ENCODE results near the gene ADAMTS2. TPM values are rescaled to one million over a fixed set of nuclear protein-coding genes. Genes with fewer than 3 reads are reported as not detected.

Gene ADAMTS2
- total and polyA plus RNA-seq, 2 experiments from 2014 or later: 1.6 to 8.1 TPM

DNA sequence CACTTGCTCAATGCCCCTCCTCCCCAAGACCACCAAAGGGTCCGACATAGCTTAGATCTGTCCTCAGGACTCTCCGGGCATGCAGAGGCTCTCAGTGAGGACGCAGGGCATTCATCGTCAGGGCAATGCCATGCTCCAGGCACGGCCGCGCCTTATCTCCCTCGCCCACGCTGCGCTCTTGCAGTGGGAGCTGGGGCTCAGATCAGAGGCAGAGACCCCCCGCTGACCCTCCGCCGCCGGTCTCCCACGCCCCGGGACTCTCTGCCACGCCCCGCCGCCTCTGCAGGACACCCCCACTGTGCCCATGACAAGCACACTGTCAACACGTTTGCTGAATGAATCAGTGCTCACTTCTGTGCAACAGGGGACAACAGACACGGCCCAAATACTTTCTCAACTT is 140.7 kb downstream of the ADAMTS2 start:
- no peak overlapping the region for H3K27ac ChIP-seq (ENCODE audit: low read depth)
- ATAC-seq: no peak
- 0 out of 2 replicates have a peak, but pooled peaks cover 4% of the 10 kb centered on the region for H3K4me1 ChIP-seq (ENCODE audit: insufficient read depth)
- H3K4me1 Mint-ChIP-seq: peaks cover 6% of the 10 kb centered on the region; the same call in 2 of the 3 replicates
- H3K4me3 ChIP-seq: no peak overlapping the region
- no peaks in the 10 kb centered on the region for H3K36me3 Mint-ChIP-seq (ENCODE audit: low read depth)
- no peaks in the 10 kb centered on the region for H3K79me2 ChIP-seq (replicated peaks; ENCODE audit: insufficient read depth)
- no peaks in the 10 kb centered on the region for H3F3A ChIP-seq (replicated peaks; ENCODE audit: low read depth)
- no peaks in the 10 kb centered on the region for H3K27me3 ChIP-seq (ENCODE audit: insufficient read depth)
- no peaks in the 10 kb centered on the region for H4K20me1 ChIP-seq (replicated peaks; ENCODE audit: insufficient read depth)
- H3K27ac Mint-ChIP-seq: no peak overlapping the region
- no peaks in the 10 kb centered on the region for H3K36me3 ChIP-seq (ENCODE audit: insufficient read depth)
- H3K9me2 ChIP-seq (ENCODE audit: insufficient read depth): no peaks in the 10 kb centered on the region
- no peak overlapping the region for H3K4me2 ChIP-seq
- peaks cover 4% of the 10 kb centered on the region for H3K27me3 Mint-ChIP-seq (ENCODE audit: insufficient read depth, low read depth, poor library complexity)
- no peak overlapping the region for H3K4me3 Mint-ChIP-seq
- no peak overlapping the region for H2AFZ ChIP-seq
- TF ChIP-seq NANOG (IDR thresholded peaks at IDR 0.05; ENCODE audit: borderline replicate concordance): no peak
- DNase-seq (ENCODE audit: low spot score): no peak
- no peaks in the 10 kb centered on the region for H3K9me3 Mint-ChIP-seq

DNA sequence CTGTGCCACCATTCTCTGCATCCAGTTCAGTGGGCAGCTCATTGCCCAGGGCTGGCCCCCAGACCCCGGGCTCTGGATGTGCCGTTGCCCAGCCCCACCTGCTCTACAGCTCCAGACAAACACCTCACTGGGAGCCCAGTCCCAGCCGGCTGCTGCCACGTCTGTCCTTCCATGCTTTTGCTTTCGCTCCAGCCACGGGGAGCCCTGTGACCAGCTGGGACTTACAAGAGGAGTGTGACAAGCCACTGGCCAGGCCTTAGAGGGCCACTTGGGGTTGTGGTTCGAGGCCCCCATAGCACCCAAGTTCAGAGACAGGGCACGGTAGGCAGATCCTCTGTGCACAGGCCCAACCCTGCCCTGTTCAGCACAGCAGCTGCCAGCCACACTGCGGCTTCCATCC is 142.0 kb downstream of the ADAMTS2 start:
- H3K36me3 Mint-ChIP-seq (ENCODE audit: low read depth): no peaks in the 10 kb centered on the region
- H3K4me3 ChIP-seq: no peak overlapping the region
- H2AFZ ChIP-seq: no peak overlapping the region
- no peaks in the 10 kb centered on the region for H3K79me2 ChIP-seq (replicated peaks; ENCODE audit: insufficient read depth)
- H3K27me3 ChIP-seq (ENCODE audit: insufficient read depth): no peaks in the 10 kb centered on the region
- TF ChIP-seq EZH2 (IDR thresholded peaks at IDR 0.05; ENCODE audit: low read depth, unreplicated experiment) (no peak), STAT1 (IDR thresholded peaks at IDR 0.05; ENCODE audit: unreplicated experiment) (no peak)
- no peak overlapping the region for H3K4me2 ChIP-seq
- H3K36me3 ChIP-seq (ENCODE audit: insufficient read depth): no peaks in the 10 kb centered on the region
- H3K27ac Mint-ChIP-seq: no peak overlapping the region
- H3K4me3 Mint-ChIP-seq: no peak overlapping the region
- H3K27ac ChIP-seq (ENCODE audit: low read depth): no peak overlapping the region
- no peak for DNase-seq (ENCODE audit: low spot score)
- H3K4me1 Mint-ChIP-seq: peaks cover 9% of the 10 kb centered on the region
- peaks cover 6% of the 10 kb centered on the region for H3K27me3 Mint-ChIP-seq (ENCODE audit: insufficient read depth, low read depth, poor library complexity)
- no peaks in the 10 kb centered on the region for H3K9me2 ChIP-seq (ENCODE audit: insufficient read depth)
- no peaks in the 10 kb centered on the region for H3F3A ChIP-seq (replicated peaks; ENCODE audit: low read depth)
- no peak for ATAC-seq
- 0 out of 2 replicates have a peak, but pooled peaks cover 4% of the 10 kb centered on the region for H3K4me1 ChIP-seq (ENCODE audit: insufficient read depth)
- H3K9me3 Mint-ChIP-seq: no peaks in the 10 kb centered on the region
- no peaks in the 10 kb centered on the region for H4K20me1 ChIP-seq (replicated peaks; ENCODE audit: insufficient read depth)

DNA sequence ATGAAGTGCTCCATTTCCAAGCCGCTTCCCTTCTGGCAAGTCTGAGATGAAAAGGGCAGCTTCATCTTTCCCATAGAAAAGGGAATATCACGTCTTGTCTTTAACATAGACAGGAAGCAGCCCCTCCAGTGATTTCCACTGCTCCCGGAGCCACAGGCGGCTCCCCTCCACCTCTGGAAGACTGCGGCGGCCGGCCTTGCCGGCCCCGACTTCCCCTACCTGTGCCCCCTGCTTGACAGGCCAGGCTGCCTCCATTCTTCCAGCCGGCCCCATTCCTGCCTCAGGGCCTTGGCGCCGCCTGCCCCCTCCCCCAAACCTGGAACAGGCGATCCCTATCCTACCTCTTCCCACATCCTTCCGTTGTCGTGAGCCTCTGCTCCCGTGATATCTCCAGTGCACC is 143.3 kb downstream of the ADAMTS2 start:
- Histone ChIP-seq H3K4me2 (no peak overlapping the region), H3K27ac (ENCODE audit: low read depth) (no peak overlapping the region), H3F3A (replicated peaks; ENCODE audit: low read depth) (no peaks in the 10 kb centered on the region), H2AFZ (no peak overlapping the region), H3K9me2 (ENCODE audit: insufficient read depth) (no peaks in the 10 kb centered on the region), H4K20me1 (replicated peaks; ENCODE audit: insufficient read depth) (no peaks in the 10 kb centered on the region), H3K4me1 (ENCODE audit: insufficient read depth) (0 out of 2 replicates have a peak, but pooled peaks cover 4% of the 10 kb centered on the region), H3K79me2 (replicated peaks; ENCODE audit: insufficient read depth) (no peaks in the 10 kb centered on the region), H3K36me3 (ENCODE audit: insufficient read depth) (no peaks in the 10 kb centered on the region), H3K4me3 (no peak overlapping the region), H3K27me3 (ENCODE audit: insufficient read depth) (no peaks in the 10 kb centered on the region)
- Mint-ChIP-seq H3K9me3 (no peaks in the 10 kb centered on the region), H3K36me3 (ENCODE audit: low read depth) (no peaks in the 10 kb centered on the region), H3K4me3 (no peak overlapping the region), H3K27me3 (ENCODE audit: insufficient read depth, low read depth, poor library complexity) (peaks cover 6% of the 10 kb centered on the region), H3K4me1 (peaks cover 9% of the 10 kb centered on the region), H3K27ac (no peak overlapping the region)
- ATAC-seq (no peak), DNase-seq (ENCODE audit: low spot score) (no peak)
- TF ChIP-seq JUNB (IDR thresholded peaks at IDR 0.05; ENCODE audit: unreplicated experiment) (no peak), POLR2AphosphoS5 (IDR thresholded peaks at IDR 0.05; ENCODE audit: low read depth) (no peak), EZH2phosphoT487 (IDR thresholded peaks at IDR 0.05; ENCODE audit: unreplicated experiment) (no peak), ZNF114 (CRISPR knock-in tag; IDR thresholded peaks at IDR 0.05) (no peak), NANOG (IDR thresholded peaks at IDR 0.05; ENCODE audit: borderline replicate concordance) (no peak), EZH2 (IDR thresholded peaks at IDR 0.05; ENCODE audit: low read depth, unreplicated experiment) (no peak), STAT1 (IDR thresholded peaks at IDR 0.05; ENCODE audit: unreplicated experiment) (no peak), CREB1 (CRISPR knock-in tag; IDR thresholded peaks at IDR 0.05; ENCODE audit: low read depth) (no peak)
- TF ChIP-seq, protein P1, sequence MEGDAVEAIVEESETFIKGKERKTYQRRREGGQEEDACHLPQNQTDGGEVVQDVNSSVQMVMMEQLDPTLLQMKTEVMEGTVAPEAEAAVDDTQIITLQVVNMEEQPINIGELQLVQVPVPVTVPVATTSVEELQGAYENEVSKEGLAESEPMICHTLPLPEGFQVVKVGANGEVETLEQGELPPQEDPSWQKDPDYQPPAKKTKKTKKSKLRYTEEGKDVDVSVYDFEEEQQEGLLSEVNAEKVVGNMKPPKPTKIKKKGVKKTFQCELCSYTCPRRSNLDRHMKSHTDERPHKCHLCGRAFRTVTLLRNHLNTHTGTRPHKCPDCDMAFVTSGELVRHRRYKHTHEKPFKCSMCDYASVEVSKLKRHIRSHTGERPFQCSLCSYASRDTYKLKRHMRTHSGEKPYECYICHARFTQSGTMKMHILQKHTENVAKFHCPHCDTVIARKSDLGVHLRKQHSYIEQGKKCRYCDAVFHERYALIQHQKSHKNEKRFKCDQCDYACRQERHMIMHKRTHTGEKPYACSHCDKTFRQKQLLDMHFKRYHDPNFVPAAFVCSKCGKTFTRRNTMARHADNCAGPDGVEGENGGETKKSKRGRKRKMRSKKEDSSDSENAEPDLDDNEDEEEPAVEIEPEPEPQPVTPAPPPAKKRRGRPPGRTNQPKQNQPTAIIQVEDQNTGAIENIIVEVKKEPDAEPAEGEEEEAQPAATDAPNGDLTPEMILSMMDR (conservative IDR thresholded peaks at IDR 0.05; ENCODE audit: low read depth in 2 of 2): no peak
- TF ChIP-seq, protein P2, sequence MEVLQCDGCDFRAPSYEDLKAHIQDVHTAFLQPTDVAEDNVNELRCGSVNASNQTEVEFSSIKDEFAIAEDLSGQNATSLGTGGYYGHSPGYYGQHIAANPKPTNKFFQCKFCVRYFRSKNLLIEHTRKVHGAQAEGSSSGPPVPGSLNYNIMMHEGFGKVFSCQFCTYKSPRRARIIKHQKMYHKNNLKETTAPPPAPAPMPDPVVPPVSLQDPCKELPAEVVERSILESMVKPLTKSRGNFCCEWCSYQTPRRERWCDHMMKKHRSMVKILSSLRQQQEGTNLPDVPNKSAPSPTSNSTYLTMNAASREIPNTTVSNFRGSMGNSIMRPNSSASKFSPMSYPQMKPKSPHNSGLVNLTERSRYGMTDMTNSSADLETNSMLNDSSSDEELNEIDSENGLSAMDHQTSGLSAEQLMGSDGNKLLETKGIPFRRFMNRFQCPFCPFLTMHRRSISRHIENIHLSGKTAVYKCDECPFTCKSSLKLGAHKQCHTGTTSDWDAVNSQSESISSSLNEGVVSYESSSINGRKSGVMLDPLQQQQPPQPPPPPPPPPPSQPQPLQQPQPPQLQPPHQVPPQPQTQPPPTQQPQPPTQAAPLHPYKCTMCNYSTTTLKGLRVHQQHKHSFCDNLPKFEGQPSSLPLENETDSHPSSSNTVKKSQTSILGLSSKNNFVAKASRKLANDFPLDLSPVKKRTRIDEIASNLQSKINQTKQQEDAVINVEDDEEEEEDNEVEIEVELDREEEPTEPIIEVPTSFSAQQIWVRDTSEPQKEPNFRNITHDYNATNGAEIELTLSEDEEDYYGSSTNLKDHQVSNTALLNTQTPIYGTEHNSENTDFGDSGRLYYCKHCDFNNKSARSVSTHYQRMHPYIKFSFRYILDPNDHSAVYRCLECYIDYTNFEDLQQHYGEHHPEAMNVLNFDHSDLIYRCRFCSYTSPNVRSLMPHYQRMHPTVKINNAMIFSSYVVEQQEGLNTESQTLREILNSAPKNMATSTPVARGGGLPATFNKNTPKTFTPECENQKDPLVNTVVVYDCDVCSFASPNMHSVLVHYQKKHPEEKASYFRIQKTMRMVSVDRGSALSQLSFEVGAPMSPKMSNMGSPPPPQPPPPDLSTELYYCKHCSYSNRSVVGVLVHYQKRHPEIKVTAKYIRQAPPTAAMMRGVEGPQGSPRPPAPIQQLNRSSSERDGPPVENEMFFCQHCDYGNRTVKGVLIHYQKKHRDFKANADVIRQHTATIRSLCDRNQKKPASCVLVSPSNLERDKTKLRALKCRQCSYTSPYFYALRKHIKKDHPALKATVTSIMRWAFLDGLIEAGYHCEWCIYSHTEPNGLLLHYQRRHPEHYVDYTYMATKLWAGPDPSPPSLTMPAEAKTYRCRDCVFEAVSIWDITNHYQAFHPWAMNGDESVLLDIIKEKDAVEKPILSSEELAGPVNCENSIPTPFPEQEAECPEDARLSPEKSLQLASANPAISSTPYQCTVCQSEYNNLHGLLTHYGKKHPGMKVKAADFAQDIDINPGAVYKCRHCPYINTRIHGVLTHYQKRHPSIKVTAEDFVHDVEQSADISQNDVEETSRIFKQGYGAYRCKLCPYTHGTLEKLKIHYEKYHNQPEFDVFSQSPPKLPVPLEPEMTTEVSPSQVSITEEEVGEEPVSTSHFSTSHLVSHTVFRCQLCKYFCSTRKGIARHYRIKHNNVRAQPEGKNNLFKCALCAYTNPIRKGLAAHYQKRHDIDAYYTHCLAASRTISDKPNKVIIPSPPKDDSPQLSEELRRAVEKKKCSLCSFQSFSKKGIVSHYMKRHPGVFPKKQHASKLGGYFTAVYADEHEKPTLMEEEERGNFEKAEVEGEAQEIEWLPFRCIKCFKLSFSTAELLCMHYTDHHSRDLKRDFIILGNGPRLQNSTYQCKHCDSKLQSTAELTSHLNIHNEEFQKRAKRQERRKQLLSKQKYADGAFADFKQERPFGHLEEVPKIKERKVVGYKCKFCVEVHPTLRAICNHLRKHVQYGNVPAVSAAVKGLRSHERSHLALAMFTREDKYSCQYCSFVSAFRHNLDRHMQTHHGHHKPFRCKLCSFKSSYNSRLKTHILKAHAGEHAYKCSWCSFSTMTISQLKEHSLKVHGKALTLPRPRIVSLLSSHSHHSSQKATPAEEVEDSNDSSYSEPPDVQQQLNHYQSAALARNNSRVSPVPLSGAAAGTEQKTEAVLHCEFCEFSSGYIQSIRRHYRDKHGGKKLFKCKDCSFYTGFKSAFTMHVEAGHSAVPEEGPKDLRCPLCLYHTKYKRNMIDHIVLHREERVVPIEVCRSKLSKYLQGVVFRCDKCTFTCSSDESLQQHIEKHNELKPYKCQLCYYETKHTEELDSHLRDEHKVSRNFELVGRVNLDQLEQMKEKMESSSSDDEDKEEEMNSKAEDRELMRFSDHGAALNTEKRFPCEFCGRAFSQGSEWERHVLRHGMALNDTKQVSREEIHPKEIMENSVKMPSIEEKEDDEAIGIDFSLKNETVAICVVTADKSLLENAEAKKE (CRISPR knock-in tag; IDR thresholded peaks at IDR 0.05): no peak

Measured in GM23338 (cell line).